GM18508 (cell line): Measurements from ENCODE around the gene THOP1.
"Not testable (repeated sequence)": the region's sequence is repeated elsewhere in the genome, so short reads cannot be mapped to it uniquely, and the experiment has no call there.

Experiments
- ATAC-seq: cut with Tn5 transposase; IDR thresholded peaks from one replicate; pipeline ENCODE4 v1.9.1; 2021; ENCODE audit warnings: moderate number of reproducible peaks; ENCODE audit not compliant: insufficient read depth, unreplicated experiment

Gene THOP1

DNA sequence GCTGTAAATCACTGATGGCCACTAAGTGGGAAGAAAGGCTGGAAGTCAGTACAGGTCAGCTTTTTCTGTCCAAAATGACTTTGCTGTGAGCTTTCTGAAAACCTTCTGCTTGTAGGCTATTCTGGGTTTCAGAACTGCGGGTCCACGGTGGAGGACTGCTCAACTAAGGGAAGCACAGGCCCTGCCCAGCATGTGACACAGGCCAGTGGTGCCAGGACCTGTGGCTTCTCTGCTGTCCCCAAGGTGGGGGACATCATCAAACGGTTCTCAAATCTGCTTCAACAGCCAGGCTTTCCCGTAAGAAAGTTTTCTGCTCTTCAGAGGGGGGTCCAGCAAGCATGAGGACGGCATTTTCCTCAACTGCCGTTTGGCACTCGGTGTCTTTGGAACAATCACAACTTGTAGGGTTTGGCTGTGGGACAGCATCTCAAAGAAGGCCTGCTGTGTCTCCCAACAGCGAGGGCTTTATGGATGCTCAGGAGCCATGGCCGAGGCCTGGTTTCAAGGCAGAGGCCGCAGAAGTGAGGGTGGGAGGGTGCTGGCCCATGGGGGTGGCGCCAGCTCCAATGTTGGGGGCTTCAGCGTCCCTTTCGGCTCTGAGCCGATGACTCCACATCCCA, 6.1 kb upstream of the THOP1 start:
- ATAC-seq = no peak

DNA sequence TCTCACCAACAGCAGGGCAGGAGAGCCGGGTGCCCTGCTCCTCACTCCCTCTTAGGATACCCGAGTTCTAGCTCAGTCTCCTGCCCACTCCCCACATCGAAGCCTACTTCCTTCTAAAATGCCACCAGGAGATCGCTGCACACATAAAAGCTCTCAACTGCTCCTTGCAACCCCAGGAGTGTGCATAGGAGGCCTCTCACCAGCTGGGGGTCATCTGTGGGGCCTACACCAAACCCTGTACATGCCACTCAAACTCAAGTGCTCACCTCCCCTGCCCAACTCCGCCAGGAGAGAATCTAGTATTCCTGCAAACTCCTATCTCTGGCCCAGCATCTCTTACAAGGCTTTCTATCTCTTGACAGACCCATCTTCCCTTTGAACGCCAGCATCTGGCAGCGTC, 5.0 kb upstream of the THOP1 start:
- no peak for ATAC-seq

DNA sequence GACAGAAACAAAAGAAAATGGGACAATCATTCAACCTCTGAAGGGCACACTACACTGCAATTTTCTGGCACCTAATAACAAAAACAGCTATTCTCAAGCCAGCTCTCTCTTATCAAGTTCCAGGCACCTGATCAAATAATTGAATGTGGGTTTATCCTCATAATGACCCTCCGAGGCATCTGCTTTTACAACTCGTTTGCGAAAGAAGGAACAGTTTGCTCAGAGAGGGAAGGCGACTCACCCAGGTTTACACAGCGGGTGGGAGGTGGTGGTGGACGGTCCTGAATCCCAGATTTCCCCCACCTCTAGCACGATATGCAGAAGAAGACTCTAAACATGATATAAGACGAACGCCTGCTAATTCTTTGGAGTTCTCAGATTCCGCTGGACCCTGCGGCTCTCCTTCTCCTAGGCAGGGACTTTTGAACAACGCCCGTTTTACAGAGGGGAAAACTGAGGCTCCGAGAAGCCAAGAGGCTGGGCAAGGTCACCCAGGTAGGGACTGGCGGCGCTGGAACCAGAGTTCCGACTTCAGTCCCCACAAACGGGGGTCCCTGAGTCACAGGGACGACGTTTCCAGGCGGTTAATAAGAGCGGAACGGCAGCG, 2.9 kb upstream of the THOP1 start:
- no peak for ATAC-seq

DNA sequence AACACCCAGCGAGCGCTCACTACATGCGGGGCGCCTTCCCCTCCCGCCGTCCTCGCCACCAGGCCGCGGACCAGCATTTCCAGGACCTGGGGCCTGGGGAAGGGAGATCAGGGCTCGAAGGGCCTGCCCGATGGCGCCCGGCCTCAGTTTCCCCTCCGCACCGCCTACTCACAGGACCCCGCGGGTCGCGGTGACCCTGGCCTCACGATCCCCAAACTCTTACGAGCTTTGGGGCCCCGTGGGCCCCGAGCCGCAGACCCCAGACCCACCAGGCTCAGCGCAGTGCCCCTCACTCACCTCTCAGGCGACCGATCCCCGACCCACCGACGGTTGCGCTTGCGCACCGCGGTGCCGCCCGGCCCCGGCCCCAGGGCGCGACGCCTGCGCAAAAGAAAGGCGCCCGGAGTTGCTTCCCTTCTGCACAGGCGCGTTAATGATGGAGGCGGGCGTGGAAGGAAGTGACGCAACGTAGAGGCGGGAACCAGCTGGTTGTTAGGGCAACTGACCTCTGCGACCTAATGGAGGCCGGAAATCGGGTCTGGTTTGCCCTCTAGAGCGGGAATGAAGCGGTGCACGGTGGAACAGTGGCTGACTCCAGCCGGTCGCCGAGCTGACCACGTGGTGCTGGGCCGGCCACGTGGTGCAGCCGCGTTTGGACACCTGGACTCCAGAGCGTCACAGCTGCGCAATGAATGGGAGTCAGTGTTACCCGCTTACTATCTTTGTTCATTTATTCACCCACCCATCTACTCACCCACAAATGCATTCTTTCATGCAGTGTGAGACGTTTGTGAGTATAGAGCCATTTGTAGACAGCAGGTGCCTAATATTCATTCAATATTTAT, 2.1 kb upstream of the THOP1 start, which contains the start of gene SGTA:
Gene SGTA, minus strand, starts transcription at position 338 of the 845 bp plus-strand sequence. CDS start 14,205 bp downstream, outside the sequence.
- peak; percentile 65 for ATAC-seq

DNA sequence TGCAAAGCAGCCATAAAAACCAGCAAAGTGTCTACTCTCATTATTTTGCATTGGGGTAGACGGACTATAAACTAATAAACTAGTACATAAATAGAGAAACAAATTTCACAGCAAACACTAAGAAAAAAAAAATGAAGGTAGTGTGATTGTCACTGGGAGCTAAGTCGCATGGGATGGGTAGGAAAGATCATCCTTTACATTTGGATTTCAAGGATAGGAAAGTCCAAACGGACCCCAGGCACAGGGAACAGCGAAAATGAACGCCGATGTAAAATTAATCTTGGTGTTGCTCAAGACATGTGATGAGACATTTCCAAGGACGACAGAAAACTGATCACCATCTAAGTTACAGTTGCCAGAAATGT, 1.5 kb upstream of the THOP1 start:
- no peak for ATAC-seq

DNA sequence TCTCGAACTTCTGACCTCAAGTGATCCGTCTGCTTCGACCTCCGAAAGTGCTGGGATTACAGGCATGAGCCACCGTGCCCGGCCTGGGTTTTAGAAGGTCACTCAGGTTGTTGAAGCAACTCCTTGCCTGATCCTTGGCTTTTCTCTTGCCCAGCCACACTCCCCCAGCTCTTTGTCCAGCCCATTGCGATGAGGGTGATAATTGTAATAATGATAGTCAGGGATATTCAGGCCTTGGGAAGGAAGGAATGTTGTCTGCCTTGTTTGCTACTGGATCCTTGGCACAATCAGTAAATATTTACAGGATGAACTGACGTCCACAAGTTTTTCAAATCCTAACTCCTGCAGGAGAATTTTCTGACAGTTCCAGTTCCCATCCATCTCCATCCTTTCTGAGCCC, 1.8 kb downstream of the THOP1 start:
- no peak for ATAC-seq

DNA sequence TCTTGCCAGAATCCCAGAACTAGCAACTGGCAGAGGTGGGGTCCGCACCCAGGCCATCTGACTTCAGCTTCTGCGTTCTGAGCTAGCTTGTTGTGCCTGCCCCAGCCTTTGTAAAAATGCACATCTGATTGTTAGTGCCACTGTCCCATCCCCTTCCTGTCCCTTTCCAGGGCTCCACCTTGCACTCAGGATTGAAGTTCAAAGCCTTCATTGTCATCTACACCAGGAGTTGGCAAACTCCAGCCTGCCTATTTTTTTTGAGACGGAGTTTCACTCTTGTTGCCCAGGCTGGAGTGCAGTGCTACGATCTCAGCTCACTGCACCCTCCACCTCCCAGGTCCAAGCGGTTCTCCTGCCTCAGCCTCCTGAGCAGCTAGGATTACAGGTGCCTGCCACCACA, 2.9 kb downstream of the THOP1 start:
- ATAC-seq = no peak

DNA sequence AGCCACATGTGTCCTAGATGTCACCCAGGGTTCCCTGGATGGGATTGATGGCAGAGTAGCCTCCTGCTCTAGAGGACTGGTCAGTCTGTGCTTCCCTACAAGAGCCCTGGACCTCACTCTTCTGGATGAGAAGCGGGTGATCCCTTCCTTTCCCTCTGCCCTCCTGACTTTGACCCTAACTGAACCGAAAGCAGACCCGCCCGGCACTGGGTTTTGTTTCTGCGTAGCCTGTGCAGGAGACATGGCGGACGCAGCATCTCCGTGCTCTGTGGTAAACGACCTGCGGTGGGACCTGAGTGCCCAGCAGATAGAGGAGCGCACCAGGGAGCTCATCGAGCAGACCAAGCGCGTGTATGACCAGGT, 4.9 kb downstream of the THOP1 start:
- no peak for ATAC-seq

DNA sequence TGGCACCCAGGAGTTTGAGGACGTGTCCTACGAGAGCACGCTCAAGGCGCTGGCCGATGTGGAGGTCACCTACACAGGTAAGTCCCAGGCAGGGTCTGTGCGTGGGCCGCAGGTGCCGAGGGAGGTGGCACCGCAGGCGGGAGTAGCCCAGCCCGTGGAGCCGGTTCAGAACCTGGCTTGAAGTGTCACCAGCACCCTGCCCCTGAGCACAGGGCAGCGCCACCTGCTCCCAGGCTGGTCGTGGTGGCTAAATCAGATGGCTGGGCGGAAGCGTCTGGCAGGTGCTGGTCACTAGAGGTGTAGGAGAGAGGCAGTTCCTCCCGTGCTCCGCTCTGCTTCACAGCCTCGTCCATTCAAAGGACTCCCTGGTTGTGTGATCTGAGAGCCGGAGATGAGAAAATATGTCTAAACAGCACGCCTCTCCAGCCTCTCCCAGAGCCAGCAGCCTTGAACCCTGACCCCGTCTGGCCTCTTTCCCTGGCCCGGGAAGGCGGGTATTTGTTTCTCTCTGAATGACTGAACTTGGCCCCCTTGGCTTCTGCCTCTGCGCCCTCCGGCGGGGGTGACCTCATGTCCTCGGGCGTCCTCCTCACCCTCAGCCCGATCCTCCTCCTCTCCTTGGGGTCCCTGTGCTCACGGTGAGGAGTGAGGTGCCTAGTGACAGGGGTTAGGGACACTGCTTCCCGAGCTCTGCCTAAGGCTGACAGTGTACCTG, 5.4 kb downstream of the THOP1 start:
- no peak for ATAC-seq

DNA sequence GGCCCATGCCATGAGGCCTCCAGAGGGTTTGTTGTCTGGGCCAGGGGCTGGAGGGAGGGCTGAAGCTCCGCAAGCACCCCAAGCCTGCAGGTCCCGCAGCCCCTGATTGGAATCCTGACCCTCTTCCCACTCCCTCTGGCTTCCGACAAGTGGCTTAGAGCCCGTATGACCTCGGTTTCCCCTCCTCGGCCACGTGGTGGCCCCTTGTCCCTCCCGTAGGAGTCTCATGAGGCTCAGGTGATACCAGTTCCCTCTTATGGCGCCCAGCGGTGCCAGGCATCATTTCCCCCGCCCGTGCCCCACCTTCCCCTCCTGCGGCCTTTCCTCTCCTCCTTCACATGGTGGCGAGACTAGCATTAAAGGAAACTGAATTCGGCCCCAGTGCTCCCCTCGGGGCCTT, 6.1 kb downstream of the THOP1 start:
- ATAC-seq = no peak

DNA sequence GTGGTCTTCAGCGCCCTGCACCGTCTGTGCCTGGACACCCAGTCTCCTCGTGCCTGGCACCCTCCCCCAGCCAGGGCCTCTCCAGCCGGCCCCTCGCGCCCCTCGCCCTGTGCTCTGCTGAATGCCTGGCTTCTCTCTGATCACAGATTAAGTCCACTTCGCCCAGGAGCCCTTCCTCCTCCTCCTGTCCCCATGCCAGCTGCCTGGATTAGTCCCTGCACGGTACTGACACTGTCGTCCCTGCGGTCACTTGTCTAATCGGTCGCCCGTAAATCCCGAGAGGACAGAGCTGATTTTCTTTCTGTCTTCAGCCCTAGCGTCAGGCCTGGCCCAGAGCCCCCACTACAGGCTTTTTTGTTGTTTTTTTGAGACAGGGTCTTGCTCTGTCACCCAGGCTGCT, 6.6 kb downstream of the THOP1 start:
- no peak for ATAC-seq

DNA sequence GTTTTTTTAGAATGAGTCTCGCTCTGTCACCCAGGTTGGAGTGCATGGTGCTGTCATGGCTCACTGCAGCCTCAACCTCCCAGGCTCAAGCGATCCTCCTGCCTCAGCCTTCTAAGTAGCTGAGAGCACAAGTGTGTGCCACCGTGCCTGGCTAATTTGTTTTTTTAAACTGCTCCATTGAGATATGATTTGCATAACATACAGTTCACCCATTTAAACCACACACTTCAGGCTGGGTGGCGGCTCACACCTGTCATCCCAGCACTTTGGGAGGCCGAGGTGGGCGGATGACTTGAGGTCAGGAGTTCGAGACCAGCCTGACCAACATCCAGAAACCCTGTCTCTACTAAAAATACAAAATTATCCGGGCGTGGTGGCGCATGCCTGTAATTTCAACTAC, 7.4 kb downstream of the THOP1 start:
- not testable (repeated sequence) for ATAC-seq

DNA sequence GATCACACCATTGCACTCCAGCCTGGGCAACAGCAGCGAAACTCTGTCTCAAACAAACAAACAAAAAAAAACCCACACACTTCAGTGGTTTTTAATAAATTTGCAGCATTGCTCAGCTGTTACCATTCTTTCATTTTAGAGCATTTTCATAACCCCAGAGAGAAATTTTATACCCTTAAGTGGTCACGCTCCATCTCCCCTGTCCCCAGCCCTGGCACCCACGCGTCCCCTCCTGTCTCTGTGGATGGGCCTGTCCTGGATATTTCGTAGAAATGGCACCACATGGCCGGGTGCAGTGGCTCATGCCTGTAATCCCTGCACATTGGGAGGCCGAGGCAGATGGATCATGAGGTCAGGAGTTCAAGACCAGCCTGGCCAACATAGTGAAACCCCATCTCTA, 7.8 kb downstream of the THOP1 start:
- no peak for ATAC-seq

DNA sequence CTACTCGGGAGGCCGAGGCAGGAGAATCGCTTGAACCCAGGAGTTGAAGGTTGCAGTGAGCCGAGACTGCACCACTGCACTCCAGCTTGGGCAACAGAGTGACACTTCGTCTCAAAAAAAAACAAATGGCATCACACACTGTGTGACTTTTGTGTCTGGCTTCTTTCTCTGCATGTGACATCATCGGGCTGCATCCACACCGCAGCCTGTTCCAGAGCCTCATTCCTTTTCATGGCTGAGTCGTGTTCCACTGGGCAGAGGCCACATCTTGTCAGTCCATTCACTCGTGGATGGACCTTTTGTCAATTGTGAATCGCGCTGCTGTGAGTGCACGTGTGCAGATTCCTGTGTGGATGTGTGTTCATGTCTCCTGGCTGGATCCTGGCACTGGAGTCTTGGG, 8.3 kb downstream of the THOP1 start:
- ATAC-seq = no peak

DNA sequence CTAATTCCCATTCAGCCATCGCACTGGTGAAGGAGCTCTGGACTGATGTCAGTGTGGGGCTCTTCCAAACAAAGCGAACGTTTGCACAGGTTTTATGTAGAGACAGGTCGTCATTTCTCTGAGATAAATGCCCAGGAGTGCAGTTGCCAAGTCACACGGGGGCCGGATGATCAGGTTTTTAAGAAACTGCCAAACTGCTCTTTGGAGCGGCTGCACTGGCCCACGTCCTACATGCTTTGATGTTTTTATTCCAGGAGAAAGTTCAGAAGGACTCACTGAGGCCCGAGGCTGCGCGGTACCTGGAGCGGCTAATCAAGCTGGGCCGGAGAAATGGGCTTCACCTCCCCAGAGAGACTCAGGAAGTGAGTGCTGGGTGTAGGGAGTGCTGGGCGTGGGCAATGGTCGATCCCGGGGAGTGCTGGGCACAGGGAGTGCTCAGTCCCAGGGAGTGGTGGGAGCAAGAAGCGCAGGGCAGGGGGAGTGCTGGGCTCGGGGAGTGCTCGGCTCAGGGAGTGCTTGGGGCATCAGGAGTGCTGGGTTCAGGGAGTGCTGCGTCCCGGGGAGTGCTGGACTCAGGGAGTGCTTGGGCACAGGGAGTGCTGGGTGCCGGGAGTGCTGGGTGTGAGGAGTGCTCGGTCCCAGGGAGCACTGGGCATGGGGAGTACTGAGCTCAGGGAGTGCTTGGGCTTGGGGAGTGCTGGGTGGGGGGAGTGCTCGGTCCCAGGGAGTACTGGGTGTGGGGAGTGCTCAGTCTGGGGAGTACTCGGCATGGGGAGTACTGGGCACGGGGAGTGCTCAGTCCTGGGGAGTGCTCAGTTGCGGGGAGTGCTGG, 10.7 kb downstream of the THOP1 start:
- ATAC-seq = no peak

DNA sequence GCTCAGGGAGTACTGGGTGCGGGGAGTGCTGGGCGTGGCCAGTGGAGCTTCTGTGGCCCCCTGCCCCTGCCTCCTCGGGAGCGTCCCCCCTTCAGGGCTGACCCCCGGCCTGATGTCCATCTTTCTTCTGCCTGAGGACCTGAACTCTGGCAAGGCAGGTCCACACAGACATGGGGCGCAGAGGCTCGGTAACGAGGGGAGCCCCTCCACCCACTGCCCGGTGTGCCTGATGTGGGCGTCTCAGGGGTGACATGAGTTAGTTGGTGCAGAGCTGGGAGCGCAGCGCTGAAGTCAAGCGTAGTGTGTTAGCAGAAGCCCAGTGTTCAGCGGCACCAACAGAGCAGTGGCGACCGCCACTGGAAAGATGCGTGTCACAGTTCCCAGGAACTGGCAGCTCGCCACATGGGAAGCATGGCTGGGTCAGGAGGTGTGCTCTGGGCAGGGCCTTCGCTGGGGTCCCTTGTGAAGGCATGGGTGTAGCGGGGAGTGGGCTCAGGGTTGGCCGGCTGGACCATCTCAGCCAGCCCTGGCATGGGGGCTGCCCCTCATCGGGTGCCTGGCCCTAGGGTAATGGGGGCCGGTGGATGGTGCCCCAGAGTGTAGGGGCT, 11.5 kb downstream of the THOP1 start:
- no peak for ATAC-seq

DNA sequence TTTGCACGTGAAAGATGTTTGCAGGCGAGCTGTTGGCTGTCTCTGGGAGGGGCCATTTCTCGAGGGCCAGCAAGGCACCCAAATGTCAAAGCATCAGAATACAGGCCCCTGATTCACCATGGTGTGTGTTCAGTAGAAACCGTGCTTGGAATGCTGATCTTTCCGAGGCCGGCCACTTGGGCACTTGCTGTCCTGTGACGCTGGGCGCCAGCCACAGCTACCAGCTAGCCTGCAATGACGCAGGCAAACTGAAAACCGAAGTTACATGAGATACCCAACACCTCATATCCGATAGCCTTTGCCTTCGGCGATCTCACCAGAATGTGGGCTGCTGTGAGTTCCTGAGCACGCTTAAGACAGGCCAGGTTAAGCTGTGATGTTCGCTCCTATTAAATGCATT, 12.0 kb downstream of the THOP1 start:
- ATAC-seq = no peak

DNA sequence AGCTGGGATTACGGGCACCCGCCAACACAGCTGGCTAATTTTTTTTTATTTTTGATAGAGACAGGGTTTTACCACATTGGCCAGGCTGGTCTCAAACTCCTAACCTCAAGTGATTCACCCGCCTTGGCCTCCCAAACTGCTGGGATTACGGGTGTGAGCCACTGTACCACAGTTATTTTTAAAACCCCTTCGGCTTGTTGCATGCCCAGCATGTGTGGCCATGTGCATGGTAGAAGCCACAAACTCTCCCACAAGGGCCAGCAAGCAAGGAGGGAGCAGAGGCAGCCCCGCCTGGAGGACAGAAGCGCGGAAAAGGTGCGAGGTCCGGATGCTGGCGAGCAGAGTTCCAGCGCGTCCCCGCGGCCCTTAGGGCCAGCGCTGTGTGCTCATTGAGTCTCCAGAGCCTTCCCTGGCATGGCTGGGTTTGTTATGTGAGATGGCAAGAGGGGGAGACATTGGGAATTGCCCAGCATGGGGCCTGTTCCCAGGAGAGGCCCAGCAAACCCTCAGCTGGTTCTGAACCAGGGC, 12.9 kb downstream of the THOP1 start:
- ATAC-seq = no peak

DNA sequence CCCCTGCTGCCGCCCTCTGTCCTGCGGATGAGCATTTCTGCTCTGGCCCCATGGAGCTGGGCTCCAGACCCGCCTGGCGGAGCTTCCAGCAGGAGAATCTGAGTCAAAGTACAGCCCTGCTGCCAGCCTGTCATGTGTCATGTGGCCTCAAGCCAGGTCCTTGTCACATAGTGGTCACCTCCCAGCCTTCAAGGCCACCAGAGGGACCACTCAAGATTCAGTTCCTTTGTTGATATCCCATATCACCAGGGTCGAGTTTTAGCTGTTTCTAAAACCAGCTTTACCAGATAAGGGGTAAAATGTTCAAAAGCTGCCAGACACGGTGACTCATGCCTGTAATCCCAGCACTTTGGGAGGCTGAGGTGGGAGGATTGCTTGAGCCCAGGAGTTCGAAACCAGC, 13.4 kb downstream of the THOP1 start:
- no peak for ATAC-seq
